ENCODE data around the gene ELL3. TPM values are rescaled to one million over a fixed set of nuclear protein-coding genes. Genes with fewer than 3 reads are reported as not detected.

The ELL3 gene, protein sequence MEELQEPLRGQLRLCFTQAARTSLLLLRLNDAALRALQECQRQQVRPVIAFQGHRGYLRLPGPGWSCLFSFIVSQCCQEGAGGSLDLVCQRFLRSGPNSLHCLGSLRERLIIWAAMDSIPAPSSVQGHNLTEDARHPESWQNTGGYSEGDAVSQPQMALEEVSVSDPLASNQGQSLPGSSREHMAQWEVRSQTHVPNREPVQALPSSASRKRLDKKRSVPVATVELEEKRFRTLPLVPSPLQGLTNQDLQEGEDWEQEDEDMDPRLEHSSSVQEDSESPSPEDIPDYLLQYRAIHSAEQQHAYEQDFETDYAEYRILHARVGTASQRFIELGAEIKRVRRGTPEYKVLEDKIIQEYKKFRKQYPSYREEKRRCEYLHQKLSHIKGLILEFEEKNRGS
- total RNA-seq (2.4 and 3.6 TPM in 2 replicates), polyA plus RNA-seq (2.9 and 3.1 TPM in 2 replicates), polyA minus RNA-seq (6.9 and 9.4 TPM in 2 replicates), Bru-seq, nascent RNA (percentile 36 among the genes with signal in this experiment), BruChase-seq, experiment 1, labeled RNA remaining after a 6-hour chase (percentile 21 among the genes with signal in this experiment), BruChase-seq, experiment 2, labeled RNA remaining after a 2-hour chase (percentile 9 among the genes with signal in this experiment)
- 1.7 and 1.8 TPM in 2 replicates for polyA plus RNA-seq (2011; cell fraction: cytosol; rRNA removed)
- polyA plus RNA-seq (2011; cell fraction: nucleus; rRNA removed) = 4.1 and 7.0 TPM in 2 replicates
- polyA plus RNA-seq (2012) = 1.1 and 1.6 TPM in 2 replicates
- 3.9 TPM for polyA minus RNA-seq (2011; cell fraction: cytosol; rRNA and poly(A)+ RNA removed)
- polyA minus RNA-seq (2011; cell fraction: nucleus; rRNA and poly(A)+ RNA removed) = 1.8 and 2.7 TPM in 2 replicates
- long read RNA-seq, partial matches to known transcripts = 0 of 5 reads
- long read RNA-seq, other reads (novel, unspliced or antisense) = 2 of 5 reads

DNA sequence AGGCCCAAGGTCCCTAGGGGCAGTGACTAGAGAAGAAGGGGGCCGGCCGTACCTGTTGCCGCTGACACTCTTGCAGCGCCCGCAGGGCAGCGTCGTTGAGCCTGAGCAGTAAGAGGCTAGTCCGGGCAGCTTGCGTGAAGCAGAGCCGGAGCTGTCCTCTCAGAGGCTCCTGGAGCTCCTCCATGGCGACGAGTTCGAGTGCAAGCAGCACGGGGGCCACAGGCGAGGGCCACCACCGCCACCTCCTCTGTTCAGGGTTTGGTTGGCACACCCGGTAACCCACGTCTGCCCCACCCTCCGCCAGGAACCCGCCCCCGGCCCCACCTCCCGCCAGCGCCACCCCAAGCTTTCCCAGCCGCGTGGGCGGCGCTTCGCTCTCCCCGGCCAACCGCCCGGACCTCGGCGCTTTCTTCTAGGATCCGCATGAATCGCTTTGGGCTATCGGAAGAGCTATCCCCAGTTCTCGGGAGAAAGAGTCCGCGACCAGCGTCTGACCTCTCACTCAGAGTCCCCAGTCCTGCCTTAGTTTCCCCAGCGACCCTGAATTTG is at the start of gene ELL3:
Gene ELL3 (minus strand): TSS at position 249 of the 549 bp plus-strand sequence. CDS start 65 bp downstream, at position 184.
- CTCF ChIA-PET = interaction anchor here (0.6 to 2.8 kb wide), 10 partner anchors 10 to 301 kb away, joined by 3 to 24 read pairs (median 4); partner anchors contain the start of gene SERF2
- H3K9me1 ChIP-seq (replicated peaks; ENCODE audit: control insufficient read depth, extremely low read depth, insufficient read depth, low read length) = no peaks in the 10 kb centered on the region
- DNase-seq (ENCODE audit: low read depth, low spot score) (no peak), FAIRE-seq (peak; percentile 88)
- no peaks in the 10 kb centered on the region for H3K9me3 ChIP-seq (replicated peaks; ENCODE audit: control insufficient read depth, insufficient read depth, low read length)
- H3K27me3 ChIP-seq (ENCODE audit: control insufficient read depth in 2 of 2, insufficient read depth in 2 of 2, low read length in 2 of 2) = no peaks in the 10 kb centered on the region
- H3K4me2 ChIP-seq (ENCODE audit: insufficient read depth, low read length) = peak within 1 kb of the TSS; percentile 88
- H3K36me3 ChIP-seq (ENCODE audit: control insufficient read depth in 2 of 2, extremely low read depth in 1 of 2, insufficient read depth in 2 of 2, low read length in 2 of 2) = peaks cover 12 to 16% of the 10 kb centered on the region in 2 experiments
- no peak for TF ChIP-seq GATA2 (IDR thresholded peaks at IDR 0.05; ENCODE audit: insufficient read depth, insufficient read length, low read depth, low read length)
- TF ChIP-seq, protein P1, sequence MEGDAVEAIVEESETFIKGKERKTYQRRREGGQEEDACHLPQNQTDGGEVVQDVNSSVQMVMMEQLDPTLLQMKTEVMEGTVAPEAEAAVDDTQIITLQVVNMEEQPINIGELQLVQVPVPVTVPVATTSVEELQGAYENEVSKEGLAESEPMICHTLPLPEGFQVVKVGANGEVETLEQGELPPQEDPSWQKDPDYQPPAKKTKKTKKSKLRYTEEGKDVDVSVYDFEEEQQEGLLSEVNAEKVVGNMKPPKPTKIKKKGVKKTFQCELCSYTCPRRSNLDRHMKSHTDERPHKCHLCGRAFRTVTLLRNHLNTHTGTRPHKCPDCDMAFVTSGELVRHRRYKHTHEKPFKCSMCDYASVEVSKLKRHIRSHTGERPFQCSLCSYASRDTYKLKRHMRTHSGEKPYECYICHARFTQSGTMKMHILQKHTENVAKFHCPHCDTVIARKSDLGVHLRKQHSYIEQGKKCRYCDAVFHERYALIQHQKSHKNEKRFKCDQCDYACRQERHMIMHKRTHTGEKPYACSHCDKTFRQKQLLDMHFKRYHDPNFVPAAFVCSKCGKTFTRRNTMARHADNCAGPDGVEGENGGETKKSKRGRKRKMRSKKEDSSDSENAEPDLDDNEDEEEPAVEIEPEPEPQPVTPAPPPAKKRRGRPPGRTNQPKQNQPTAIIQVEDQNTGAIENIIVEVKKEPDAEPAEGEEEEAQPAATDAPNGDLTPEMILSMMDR (IDR thresholded peaks at IDR 0.05; ENCODE audit: extremely low read depth in 1 of 2, insufficient read depth in 1 of 2, low read depth in 1 of 2, low read length in 2 of 2) = no peak
- TF ChIP-seq, protein P2, sequence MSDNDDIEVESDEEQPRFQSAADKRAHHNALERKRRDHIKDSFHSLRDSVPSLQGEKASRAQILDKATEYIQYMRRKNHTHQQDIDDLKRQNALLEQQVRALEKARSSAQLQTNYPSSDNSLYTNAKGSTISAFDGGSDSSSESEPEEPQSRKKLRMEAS (IDR thresholded peaks at IDR 0.05; ENCODE audit: insufficient read depth, insufficient read length) = no peak
- no peak for TF ChIP-seq JUN (IDR thresholded peaks at IDR 0.05; ENCODE audit: borderline replicate concordance, insufficient read depth, insufficient read length, low read depth)
- TF ChIP-seq POLR2A (IDR thresholded peaks at IDR 0.05; ENCODE audit: low read depth, low read length) = peak; percentile 8
- H2AFZ ChIP-seq (ENCODE audit: low read depth, low read length) = peak within 1 kb of the TSS; percentile 96
- BruUV-seq (replicated peaks) = no TSS peak
- peak within 1 kb of the TSS; percentile 56 to 76 (median 61) for H3K4me3 ChIP-seq (replicated peaks in 1 of 3; ENCODE audit: insufficient read depth in 1 of 3, low read depth in 1 of 3, low read length in 3 of 3)
- intact Hi-C loops (cut with micrococcal nuclease) (loop anchor here (1.0 kb wide), 1 partner anchor 16 kb away; the partner anchor contains the start of gene SERF2), dilution Hi-C loops (cut with MboI; ENCODE audit: extremely low pct_ligation_motif_present, low sequenced_read_pairs) (no loop called here)
- H4K20me1 ChIP-seq (replicated peaks; ENCODE audit: control insufficient read depth, extremely low read depth, insufficient read depth, low read length) = no peaks in the 10 kb centered on the region
- H3K79me2 ChIP-seq (ENCODE audit: control insufficient read depth, insufficient read depth, low read length) = no peaks in the 10 kb centered on the region
- H3K9ac ChIP-seq (replicated peaks; ENCODE audit: extremely low read depth, insufficient read depth, low read length) = peak within 1 kb of the TSS; percentile 76
- peaks cover 3% of the 10 kb centered on the region for H3K4me1 ChIP-seq (ENCODE audit: control insufficient read depth, extremely low read depth, insufficient read depth, low read length)
- peak within 1 kb of the TSS; percentile 48 for H3K27ac ChIP-seq (ENCODE audit: insufficient read depth, low read depth, low read length)
- POLR2A ChIA-PET = interaction anchor here (0.6 to 1.5 kb wide), 2 partner anchors 24 to 88 kb away, joined by 3 to 4 read pairs; partner anchors contain the start of gene HYPK

Data from endothelial cell of umbilical vein (primary cell).